IPS-18c (cell line): ENCODE measurements around the gene REV3L.
A peak's percentile ranks its signal among the peaks of the same experiment; 100 is the strongest.
"Not testable (repeated sequence)": the region's sequence is repeated elsewhere in the genome, so short reads cannot be mapped to it uniquely, and the experiment has no call there.

ENCODE experiments used
- H3K4me3 ChIP-seq: 2 replicates; pipeline ENCODE4 v1.7.0; 2013; ENCODE audit warnings: low read depth, mild to moderate bottlenecking, low read length, moderate library complexity; ENCODE audit not compliant: insufficient read depth
- H3K9me3 ChIP-seq: one replicate; pipeline ENCODE4 v1.6.1; 2013; ENCODE audit warnings: mild to moderate bottlenecking, low read length, moderate library complexity; ENCODE audit not compliant: control insufficient read depth, insufficient read depth

REV3L gene

GRCh38 chr6:111505498-111505897 is 22.5 kb upstream of the REV3L start:
- H3K9me3 ChIP-seq, H3K4me3 ChIP-seq: not testable (repeated sequence)

- Histone ChIP-seq H3K4me3 (no peak overlapping the region), H3K9me3 (peaks cover 2% of the 10 kb centered on the region)
These were observed 20.6 kb upstream of the REV3L start for GRCh38 chr6:111503660-111504059.

GRCh38 chr6:111503194-111503593 is 20.2 kb upstream of the REV3L start:
- no peak overlapping the region for H3K4me3 ChIP-seq
- peaks cover 2% of the 10 kb centered on the region for H3K9me3 ChIP-seq

- H3K4me3 ChIP-seq = no peak overlapping the region
- H3K9me3 ChIP-seq = peaks cover under 1% of the 10 kb centered on the region
These were observed 19.1 kb upstream of the REV3L start for GRCh38 chr6:111502154-111502553.

GRCh38 chr6:111499269-111499793 is 16.3 kb upstream of the REV3L start:
- no peak overlapping the region for H3K4me3 ChIP-seq
- H3K9me3 ChIP-seq = no peaks in the 10 kb centered on the region

GRCh38 chr6:111494951-111495635 is 12.1 kb upstream of the REV3L start:
- no peak overlapping the region for H3K4me3 ChIP-seq
- H3K9me3 ChIP-seq = no peaks in the 10 kb centered on the region

- Histone ChIP-seq H3K4me3 (no peak overlapping the region), H3K9me3 (no peaks in the 10 kb centered on the region)
These were observed 9.5 kb upstream of the REV3L start for GRCh38 chr6:111492499-111492898.

GRCh38 chr6:111490067-111490466 is 7.0 kb upstream of the REV3L start:
- no peaks in the 10 kb centered on the region for H3K9me3 ChIP-seq
- no peak overlapping the region for H3K4me3 ChIP-seq

- no peak overlapping the region for H3K4me3 ChIP-seq
- no peaks in the 10 kb centered on the region for H3K9me3 ChIP-seq
These were observed 4.6 kb upstream of the REV3L start for GRCh38 chr6:111487661-111488060.

GRCh38 chr6:111486921-111487320 is 3.9 kb upstream of the REV3L start:
- no peaks in the 10 kb centered on the region for H3K9me3 ChIP-seq
- no peak overlapping the region for H3K4me3 ChIP-seq

- no peaks in the 10 kb centered on the region for H3K9me3 ChIP-seq
- H3K4me3 ChIP-seq = no peak overlapping the region
These were observed 3.5 kb upstream of the REV3L start for GRCh38 chr6:111486475-111486874.

- H3K9me3 ChIP-seq = no peaks in the 10 kb centered on the region
- no peak overlapping the region for H3K4me3 ChIP-seq
These were observed 2.3 kb upstream of the REV3L start for GRCh38 chr6:111485342-111485741.

GRCh38 chr6:111484633-111484930 is 1.6 kb upstream of the REV3L start:
- Histone ChIP-seq H3K4me3 (peak overlapping the region; percentile 82), H3K9me3 (no peaks in the 10 kb centered on the region)

GRCh38 chr6:111483736-111484632 is 966 bp upstream of the REV3L start:
- Histone ChIP-seq H3K4me3 (peak overlapping the region; percentile 82), H3K9me3 (no peaks in the 10 kb centered on the region)

GRCh38 chr6:111482188-111482958 is 645 bp downstream of the REV3L start:
- H3K4me3 ChIP-seq = peak overlapping the region; percentile 82
- no peaks in the 10 kb centered on the region for H3K9me3 ChIP-seq

- no peaks in the 10 kb centered on the region for H3K9me3 ChIP-seq
- peak overlapping the region; percentile 82 for H3K4me3 ChIP-seq
These were observed 1.2 kb downstream of the REV3L start for GRCh38 chr6:111481836-111482187.

GRCh38 chr6:111480988-111481822 is 1.8 kb downstream of the REV3L start:
- no peaks in the 10 kb centered on the region for H3K9me3 ChIP-seq
- peak overlapping the region; percentile 82; the same call in 1 of the 2 replicates for H3K4me3 ChIP-seq
